8988T (cell line): ENCODE measurements around the gene MDFIC.

Experiments used
- DNase-seq: peaks from one replicate; pipeline ENCODE4 v3.0.0; 2011

MDFIC gene

GRCh38 chr7:115004121-115004520 lies 82.2 kb downstream of the MDFIC start:
- DNase-seq = no peak

GRCh38 chr7:115005251-115005650 lies 83.4 kb downstream of the MDFIC start:
- no peak for DNase-seq

- no peak for DNase-seq
Measured at GRCh38 chr7:115005953-115006352, 84.1 kb downstream of the MDFIC start.

- DNase-seq = no peak
Measured at GRCh38 chr7:115007751-115008150, 85.9 kb downstream of the MDFIC start.

GRCh38 chr7:115008465-115009114 lies 86.7 kb downstream of the MDFIC start:
- DNase-seq = no peak

GRCh38 chr7:115009139-115009538 lies 87.2 kb downstream of the MDFIC start:
- no peak for DNase-seq

- no peak for DNase-seq
Measured at GRCh38 chr7:115009736-115010440, 88.0 kb downstream of the MDFIC start.

- DNase-seq = no peak
Measured at GRCh38 chr7:115010441-115010820, 88.5 kb downstream of the MDFIC start.

GRCh38 chr7:115013886-115014285 lies 92.0 kb downstream of the MDFIC start:
- DNase-seq = no peak

- DNase-seq = no peak
Measured at GRCh38 chr7:115014794-115015193, 92.9 kb downstream of the MDFIC start.

- no peak for DNase-seq
Measured at GRCh38 chr7:115015619-115016018, 93.7 kb downstream of the MDFIC start.

GRCh38 chr7:115019882-115020605 lies 98.2 kb downstream of the MDFIC start:
- no peak for DNase-seq

GRCh38 chr7:115023219-115023618 lies 101.3 kb downstream of the MDFIC start:
- no peak for DNase-seq

GRCh38 chr7:115024276-115024675 lies 102.4 kb downstream of the MDFIC start:
- DNase-seq = no peak

GRCh38 chr7:115032715-115033703 lies 111.1 kb downstream of the MDFIC start:
- DNase-seq = no peak

GRCh38 chr7:115033917-115034459 lies 112.1 kb downstream of the MDFIC start:
- DNase-seq = no peak

GRCh38 chr7:115034515-115034914 lies 112.6 kb downstream of the MDFIC start:
- no peak for DNase-seq

GRCh38 chr7:115037128-115037802 lies 115.4 kb downstream of the MDFIC start:
- no peak for DNase-seq

GRCh38 chr7:115038158-115038557 lies 116.3 kb downstream of the MDFIC start:
- DNase-seq = no peak

GRCh38 chr7:115040057-115040456 lies 118.2 kb downstream of the MDFIC start:
- no peak for DNase-seq

GRCh38 chr7:115040495-115040894 lies 118.6 kb downstream of the MDFIC start:
- DNase-seq = no peak

- no peak for DNase-seq
Measured at GRCh38 chr7:115042596-115042995, 120.7 kb downstream of the MDFIC start.
